Stomach (tissue), 9 donors: ENCODE measurements around the gene IMP4. TPM values are rescaled to one million over a fixed set of nuclear protein-coding genes. Genes with fewer than 3 reads are reported as not detected.

Source experiments
- DNase-seq, 2 donors: peaks; one replicate each; pipeline versions ENCODE4 v3.0.0 to v3.0.0-alpha.2; 2013 to 2019
- H3K27ac ChIP-seq, 5 donors: fragments of 200-600 bp in 4 of 5; sonication (generic) in 4 of 5; one replicate each; pipeline ENCODE4 v1.5.1; 2013 to 2019; ENCODE audit warnings: mild to moderate bottlenecking in 1 of 5, moderate library complexity in 1 of 5
- H3K27me3 ChIP-seq, 3 donors: fragments of 200-600 bp; sonication (generic); one replicate each; pipeline ENCODE4 v1.5.1; 2017 to 2019; ENCODE audit warnings: mixed run types in 1 of 3
- H3K36me3 ChIP-seq, 4 donors: fragments of 200-600 bp; sonication (generic); 1 replicate in 3 of 4; 2 replicates in 1 of 4; pipeline ENCODE4 v1.5.1; 2016 to 2019
- H3K4me1 ChIP-seq, 4 donors: fragments of 200-600 bp; sonication (generic); one replicate each; pipeline ENCODE4 v1.5.1; 2016 to 2019
- H3K4me3 ChIP-seq, 4 donors: fragments of 200-600 bp; sonication (generic) in 3 of 4; one replicate each; pipeline ENCODE4 v1.5.1; 2016 to 2019; ENCODE audit warnings: mild to moderate bottlenecking in 1 of 4
- H3K9me3 ChIP-seq, 4 donors: fragments of 200-600 bp; sonication (generic); one replicate each; pipeline ENCODE4 v1.5.1; 2016 to 2019
- CTCF ChIP-seq, 7 experiments: fragments of 450-650 bp in 4 of 7; fragments of 200-600 bp in 3 of 7; sonication (generic) in 3 of 7; IDR thresholded peaks; one replicate each; pipeline ENCODE4 v1.5.1; 2016 to 2019; ENCODE audit warnings: antibody characterized with exemption in 7 of 7, control low read depth in 2 of 7, mild to moderate bottlenecking in 1 of 7
- EP300 ChIP-seq: sonication (generic); formaldehyde crosslinking; IDR thresholded peaks from one replicate; pipeline ENCODE4 v1.6.1; 2017; ENCODE audit warnings: antibody characterized with exemption
- POLR2A ChIP-seq, 4 donors: fragments of 450-650 bp; IDR thresholded peaks; one replicate each; pipeline ENCODE4 v1.6.1; 2016; ENCODE audit warnings: antibody characterized with exemption in 4 of 4, control low read depth in 2 of 4, mild to moderate bottlenecking in 1 of 4, moderate library complexity in 1 of 4
- POLR2AphosphoS5 ChIP-seq, 3 donors: sonication (generic); formaldehyde crosslinking; IDR thresholded peaks; one replicate each; pipeline ENCODE4 v1.6.1; 2016; ENCODE audit warnings: antibody characterized with exemption in 3 of 3
- WGBS, 5 donors: extraction: QIAGEN DNeasy Blood & Tissue Kit in 3 of 5; methylation state at CpG; one replicate each; pipeline versions ENCODE4 v1.1.5 to v1.1.7; 2013 to 2018; 5-methylcytosine and 5-hydroxymethylcytosine counted together
- intact Hi-C: fragments of 100-400 bp; cut with DNase I; formaldehyde crosslinking; loops from one replicate; pipeline ENCODE4 v1.15.1; 2023; ENCODE audit warnings: low total_unique reads
- polyA plus RNA-seq, 3 donors: library from polyadenylated mRNA; stranded (reverse); fragments of 200-250 nt; gene quantifications; one replicate each; pipeline ENCODE4 v1.2.3, GENCODE V29; 2013
- total RNA-seq, 5 donors: library from RNA; depleted of rRNA; stranded (reverse); fragments of >200 nt; gene quantifications; one replicate each; pipeline versions ENCODE4 v1.1.0 to v1.2.3, GENCODE V29; 2014 to 2016
- donor health status: healthy with polysubstance abuse.
- donor health status: Bipolar disorder and iron deficiency.
- donor health status: healthy.

Gene IMP4
- total and polyA plus RNA-seq, 8 donors: 14.2 to 128 (median 71.2) TPM

GRCh38 chr2:130387804-130388203 lies 45.1 kb downstream of the IMP4 start:
- TF ChIP-seq EP300 (no peak), POLR2A (IDR thresholded peaks at IDR 0.05) (no peak), CTCF (IDR thresholded peaks at IDR 0.05) (no peak), POLR2AphosphoS5 (IDR thresholded peaks at IDR 0.05) (no peak)
- no peak for DNase-seq
- intact Hi-C loops: no loop called here
- H3K27ac ChIP-seq: peak overlapping the region in 2 of 5 donors; percentile 29 to 49
- H3K36me3 ChIP-seq: peaks cover 0 to 2% (median 0%) of the 10 kb centered on the region in 4 donors
- 67 to 87% (median 75%) methylated on average over 4 of the region's 4 CpGs for WGBS, 5 donors
- H3K27me3 ChIP-seq: no peaks in the 10 kb centered on the region
- no peaks in the 10 kb centered on the region for H3K9me3 ChIP-seq
- H3K4me3 ChIP-seq: no peak overlapping the region
- H3K4me1 ChIP-seq: peaks cover 11 to 40% (median 32%) of the 10 kb centered on the region in 4 donors

GRCh38 chr2:130388221-130388907 lies 45.7 kb downstream of the IMP4 start:
- Histone ChIP-seq H3K27me3 (no peaks in the 10 kb centered on the region), H3K4me1 (peaks cover 11 to 40% (median 32%) of the 10 kb centered on the region in 4 donors), H3K4me3 (no peak overlapping the region), H3K27ac (peak overlapping the region in 2 of 5 donors; percentile 29 to 49), H3K9me3 (no peaks in the 10 kb centered on the region), H3K36me3 (no peaks in the 10 kb centered on the region)
- intact Hi-C loops: no loop called here
- DNase-seq: no peak
- TF ChIP-seq CTCF (IDR thresholded peaks at IDR 0.05): no peak
- no peak for TF ChIP-seq EP300
- no peak for TF ChIP-seq POLR2A (IDR thresholded peaks at IDR 0.05)
- no peak for TF ChIP-seq POLR2AphosphoS5 (IDR thresholded peaks at IDR 0.05)
- 69 to 83% (median 76%) methylated on average over 8 of the region's 8 CpGs for WGBS, 5 donors

DNA sequence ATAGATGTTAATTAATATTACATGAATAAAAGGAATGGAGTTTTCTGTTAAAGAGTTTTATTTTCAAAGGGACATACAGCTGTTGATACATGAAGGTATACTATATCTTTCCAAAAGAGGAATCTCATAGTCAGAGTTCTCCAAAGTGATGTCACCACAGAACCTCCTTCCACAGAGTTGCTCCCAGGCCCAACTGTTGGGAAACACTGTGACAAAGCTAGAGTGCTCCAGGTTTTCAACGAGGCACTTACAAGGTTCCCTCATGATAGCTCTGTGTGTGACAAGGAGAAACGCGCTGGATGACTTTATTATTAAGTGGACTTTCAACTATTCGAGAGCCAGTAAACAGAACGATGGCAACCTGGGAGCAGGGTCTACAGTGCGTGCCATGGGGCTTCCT lies 46.7 kb downstream of the IMP4 start:
- TF ChIP-seq CTCF (IDR thresholded peaks at IDR 0.05) (no peak), POLR2AphosphoS5 (IDR thresholded peaks at IDR 0.05) (no peak), EP300 (no peak), POLR2A (IDR thresholded peaks at IDR 0.05) (no peak)
- Histone ChIP-seq H3K9me3 (no peaks in the 10 kb centered on the region), H3K36me3 (no peaks in the 10 kb centered on the region), H3K27me3 (no peaks in the 10 kb centered on the region), H3K27ac (no peak overlapping the region), H3K4me3 (no peak overlapping the region), H3K4me1 (peaks cover 11 to 40% (median 32%) of the 10 kb centered on the region in 4 donors)
- no peak for DNase-seq
- intact Hi-C loops: no loop called here
- 91 to 99% (median 94%) methylated on average over 6 of the region's 6 CpGs for WGBS, 5 donors

- TF ChIP-seq CTCF (IDR thresholded peaks at IDR 0.05): no peak
- TF ChIP-seq POLR2AphosphoS5 (IDR thresholded peaks at IDR 0.05): no peak
- no peak for TF ChIP-seq EP300
- TF ChIP-seq POLR2A (IDR thresholded peaks at IDR 0.05): no peak
- Histone ChIP-seq H3K27ac (peak overlapping the region in 3 of 5 donors; percentile 83 to 92 (median 91)), H3K4me3 (no peak overlapping the region), H3K4me1 (peaks cover 11 to 40% (median 32%) of the 10 kb centered on the region in 4 donors), H3K36me3 (no peaks in the 10 kb centered on the region), H3K9me3 (no peaks in the 10 kb centered on the region), H3K27me3 (no peaks in the 10 kb centered on the region)
- WGBS, 5 donors: 92 to 100% (median 95%) methylated on average over 3 of the region's 3 CpGs
- intact Hi-C loops: no loop called here
- DNase-seq: no peak
Measured at GRCh38 chr2:130389783-130390182, 47.1 kb downstream of the IMP4 start.
